Muscle layer of duodenum (tissue), 2 donors: Measurements from ENCODE around the gene HOXA2.

Source experiments
- H3K27ac ChIP-seq: one replicate; pipeline ENCODE4 v1.7.0; 2013; ENCODE audit warnings: mild to moderate bottlenecking, low read length
- H3K27me3 ChIP-seq: one replicate; pipeline ENCODE4 v1.7.0; 2013; ENCODE audit warnings: low read depth, mild to moderate bottlenecking, control low read depth, low read length
- H3K36me3 ChIP-seq, 2 donors: one replicate each; pipeline ENCODE4 v1.7.0; 2013; ENCODE audit warnings: low read length in 2 of 2, control low read depth in 1 of 2, mild to moderate bottlenecking in 1 of 2; ENCODE audit not compliant: insufficient read depth in 2 of 2, control insufficient read depth in 1 of 2
- H3K4me1 ChIP-seq, 2 donors: one replicate each; pipeline ENCODE4 v1.7.0; 2013; ENCODE audit warnings: low read length in 2 of 2, mild to moderate bottlenecking in 2 of 2, control low read depth in 1 of 2, moderate library complexity in 1 of 2; ENCODE audit not compliant: insufficient read depth in 2 of 2, control insufficient read depth in 1 of 2
- H3K4me3 ChIP-seq, 2 donors: one replicate each; pipeline ENCODE4 v1.7.0; 2013; ENCODE audit warnings: low read length in 2 of 2, low read depth in 1 of 2, mild to moderate bottlenecking in 1 of 2
- H3K9me3 ChIP-seq, 2 donors: one replicate each; pipeline ENCODE4 v1.7.0; 2013; ENCODE audit warnings: low read length in 2 of 2, control low read depth in 1 of 2, mild to moderate bottlenecking in 1 of 2; ENCODE audit not compliant: control insufficient read depth in 1 of 2
- donor health status: healthy.

HOXA2 gene

DNA sequence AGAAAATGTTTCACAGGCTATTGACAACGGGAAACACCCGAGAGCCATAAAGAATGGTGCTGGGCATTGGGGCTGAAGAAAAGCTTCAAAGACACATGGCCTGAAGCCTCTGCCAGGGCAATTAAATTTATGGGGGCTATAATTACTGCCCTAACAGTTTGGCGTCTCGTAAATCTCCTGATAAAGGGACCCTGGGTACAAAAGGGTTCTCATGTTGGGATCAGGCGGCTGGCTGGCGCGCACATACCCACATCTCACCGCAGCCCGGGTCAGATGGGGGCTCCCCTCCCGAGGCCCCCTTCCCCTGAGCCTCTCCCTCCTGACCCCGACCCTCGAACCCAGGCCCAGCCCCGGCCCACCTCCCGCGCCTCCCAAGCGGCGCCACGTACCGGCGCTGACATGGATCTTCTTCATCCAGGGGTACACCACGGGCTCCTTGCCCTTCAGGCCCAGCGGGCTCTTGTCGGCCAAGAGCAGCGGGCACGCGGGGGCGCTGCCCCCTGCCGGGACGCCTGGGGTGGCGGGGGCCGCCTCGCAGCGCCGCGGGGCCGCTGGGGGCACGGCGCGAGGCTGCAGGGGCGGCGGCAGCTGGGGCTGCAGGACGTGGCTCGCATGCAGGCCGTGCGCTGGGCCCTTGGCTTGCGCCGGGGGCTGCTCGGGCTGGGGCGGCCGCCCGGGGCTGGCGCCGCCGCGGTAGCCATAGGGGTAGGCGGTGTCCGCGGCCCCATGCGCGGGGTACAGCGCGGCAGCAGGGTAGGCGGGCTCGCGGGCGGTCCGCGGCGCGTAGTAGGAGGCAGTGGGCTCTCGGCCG lies 27.5 kb upstream of the HOXA2 start:
- Histone ChIP-seq H3K4me3 (peak overlapping the region; percentile 62 to 64), H3K27ac (peak overlapping the region; percentile 77), H3K27me3 (no peaks in the 10 kb centered on the region), H3K9me3 (no peaks in the 10 kb centered on the region), H3K4me1 (peaks cover 26 to 56% of the 10 kb centered on the region in 2 donors), H3K36me3 (no peaks in the 10 kb centered on the region)

DNA sequence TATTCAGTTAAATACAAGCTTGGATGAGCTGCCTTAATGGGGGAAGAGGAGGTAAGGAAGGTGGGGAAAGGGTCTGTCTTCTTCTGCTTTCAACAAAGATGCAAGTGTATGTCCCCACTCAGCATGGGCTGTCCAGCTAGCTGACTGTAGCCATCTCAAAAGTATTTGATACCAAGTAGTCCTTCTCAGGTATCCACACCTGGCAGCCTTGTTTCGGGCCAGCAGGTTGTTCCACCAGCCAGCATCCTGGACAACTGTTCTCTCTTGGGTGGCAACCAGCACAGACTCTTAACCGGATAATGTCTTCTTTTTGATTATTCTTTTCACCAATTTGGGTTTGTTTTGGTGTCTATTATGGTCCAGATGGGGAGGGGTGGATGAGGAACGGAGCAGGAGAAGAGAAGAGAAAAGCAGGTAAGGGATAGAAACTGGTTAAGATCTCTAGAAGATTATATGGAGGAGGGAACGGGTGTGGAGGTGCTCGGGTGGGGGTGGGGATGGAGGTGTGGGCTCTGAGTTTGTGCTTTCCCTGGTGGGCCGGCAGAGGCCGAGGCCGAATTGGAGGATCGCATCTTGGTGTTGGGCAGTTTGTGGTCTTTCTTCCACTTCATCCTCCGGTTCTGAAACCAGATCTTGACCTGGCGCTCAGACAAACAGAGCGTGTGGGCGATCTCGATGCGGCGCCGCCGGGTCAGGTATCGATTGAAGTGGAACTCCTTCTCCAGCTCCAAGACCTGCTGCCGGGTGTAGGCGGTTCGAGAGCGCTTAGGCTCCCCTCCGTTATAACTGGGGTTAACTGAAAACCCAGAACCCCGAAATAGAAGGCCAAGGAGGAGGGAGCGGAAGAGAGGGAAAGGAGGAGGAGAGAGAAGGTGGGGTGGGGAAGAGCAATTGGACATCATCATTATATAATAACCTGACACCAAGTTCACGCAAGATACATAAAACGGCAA lies 26.6 kb upstream of the HOXA2 start:
- Histone ChIP-seq H3K9me3 (no peaks in the 10 kb centered on the region), H3K27me3 (no peaks in the 10 kb centered on the region), H3K27ac (peak overlapping the region; percentile 77), H3K4me1 (peaks cover 27 to 47% of the 10 kb centered on the region in 2 donors), H3K36me3 (no peaks in the 10 kb centered on the region), H3K4me3 (peak overlapping the region; percentile 62 to 64)

DNA sequence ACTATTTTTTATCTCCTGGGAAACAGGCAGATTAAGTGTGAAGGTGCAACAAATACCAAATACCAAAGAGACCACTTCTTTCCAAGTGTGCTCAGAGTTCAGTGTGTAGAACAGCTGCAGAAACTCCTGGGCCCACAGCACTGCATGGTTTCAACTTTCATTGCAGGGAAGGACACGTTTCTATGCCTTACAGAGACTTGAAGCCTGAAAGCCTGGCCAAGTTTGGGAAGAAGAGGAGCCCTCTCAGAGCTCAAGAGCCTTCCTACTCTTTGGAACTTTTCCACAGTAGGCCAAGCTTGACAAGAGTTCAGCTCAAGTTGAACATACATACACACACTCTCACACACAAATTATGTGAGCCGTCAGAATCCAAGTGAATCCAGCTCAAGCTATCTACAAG lies 25.6 kb upstream of the HOXA2 start:
- peak overlapping the region; percentile 77 for H3K27ac ChIP-seq
- peak overlapping the region; percentile 8 to 12 for H3K4me3 ChIP-seq
- H3K9me3 ChIP-seq = no peaks in the 10 kb centered on the region
- H3K36me3 ChIP-seq = no peaks in the 10 kb centered on the region
- no peaks in the 10 kb centered on the region for H3K27me3 ChIP-seq
- peaks cover 22 to 40% of the 10 kb centered on the region in 2 donors for H3K4me1 ChIP-seq

DNA sequence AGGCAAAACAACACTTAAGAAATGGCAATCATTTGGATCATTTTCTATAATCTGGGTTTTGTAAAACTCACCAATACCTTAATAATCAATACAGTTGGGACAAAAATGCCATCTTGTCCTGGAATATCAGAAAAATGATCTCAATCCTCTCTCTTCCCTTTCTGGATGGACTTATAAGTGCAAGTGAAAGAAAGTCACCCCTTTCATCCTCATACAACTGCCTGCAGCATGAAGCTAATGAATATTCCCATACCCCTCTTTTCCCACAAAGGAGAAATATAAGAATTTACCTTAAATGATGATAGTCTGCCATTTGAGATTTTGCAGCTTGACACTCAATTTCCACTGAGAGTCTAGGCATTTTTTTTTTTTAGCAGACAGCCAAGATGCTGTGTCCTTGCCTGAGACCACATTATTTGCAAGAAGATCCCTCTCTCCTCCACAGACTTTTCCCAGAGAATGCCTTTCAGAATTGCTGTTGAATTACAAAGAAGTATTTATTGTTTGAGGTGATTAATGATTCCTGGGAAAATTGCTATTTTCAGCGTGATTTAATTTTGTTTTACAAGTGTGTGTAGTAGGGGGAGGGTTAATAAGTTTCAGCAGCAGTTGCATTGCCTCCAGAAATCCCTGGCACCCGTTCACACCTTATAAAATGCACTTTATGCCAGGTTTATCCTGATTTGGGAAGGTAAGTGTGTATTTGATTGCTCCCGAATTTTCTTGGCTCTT lies 24.3 kb upstream of the HOXA2 start:
- H3K9me3 ChIP-seq = no peaks in the 10 kb centered on the region
- H3K36me3 ChIP-seq = no peaks in the 10 kb centered on the region
- peaks cover 22 to 37% of the 10 kb centered on the region in 2 donors for H3K4me1 ChIP-seq
- peak overlapping the region; percentile 89 for H3K27ac ChIP-seq
- H3K4me3 ChIP-seq = peak overlapping the region; percentile 7 to 16
- H3K27me3 ChIP-seq = no peaks in the 10 kb centered on the region

DNA sequence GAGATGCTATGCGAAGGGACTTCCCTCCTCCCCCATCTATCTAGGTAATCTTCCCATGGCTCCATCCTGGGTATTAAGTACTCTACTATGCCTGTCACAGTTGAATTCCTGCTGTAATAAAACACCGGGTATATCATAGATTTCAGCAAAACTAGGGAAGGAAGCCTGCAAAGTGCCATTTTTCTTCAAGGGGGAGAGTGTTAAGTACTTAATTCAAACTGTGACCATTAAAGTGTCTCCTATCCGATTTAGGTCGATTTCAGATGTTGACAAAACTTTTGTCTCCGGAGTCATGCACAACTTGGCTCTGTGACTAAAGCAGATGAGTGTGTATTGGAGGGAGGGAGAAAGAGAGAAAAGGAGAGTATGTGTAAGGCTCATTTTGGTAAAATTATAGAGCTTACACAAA lies 23.5 kb upstream of the HOXA2 start:
- Histone ChIP-seq H3K27ac (peak overlapping the region; percentile 89), H3K27me3 (no peaks in the 10 kb centered on the region), H3K9me3 (no peaks in the 10 kb centered on the region), H3K4me1 (peaks cover 17 to 34% of the 10 kb centered on the region in 2 donors), H3K36me3 (no peaks in the 10 kb centered on the region), H3K4me3 (peak overlapping the region in 1 of 2 donors; percentile 17)

DNA sequence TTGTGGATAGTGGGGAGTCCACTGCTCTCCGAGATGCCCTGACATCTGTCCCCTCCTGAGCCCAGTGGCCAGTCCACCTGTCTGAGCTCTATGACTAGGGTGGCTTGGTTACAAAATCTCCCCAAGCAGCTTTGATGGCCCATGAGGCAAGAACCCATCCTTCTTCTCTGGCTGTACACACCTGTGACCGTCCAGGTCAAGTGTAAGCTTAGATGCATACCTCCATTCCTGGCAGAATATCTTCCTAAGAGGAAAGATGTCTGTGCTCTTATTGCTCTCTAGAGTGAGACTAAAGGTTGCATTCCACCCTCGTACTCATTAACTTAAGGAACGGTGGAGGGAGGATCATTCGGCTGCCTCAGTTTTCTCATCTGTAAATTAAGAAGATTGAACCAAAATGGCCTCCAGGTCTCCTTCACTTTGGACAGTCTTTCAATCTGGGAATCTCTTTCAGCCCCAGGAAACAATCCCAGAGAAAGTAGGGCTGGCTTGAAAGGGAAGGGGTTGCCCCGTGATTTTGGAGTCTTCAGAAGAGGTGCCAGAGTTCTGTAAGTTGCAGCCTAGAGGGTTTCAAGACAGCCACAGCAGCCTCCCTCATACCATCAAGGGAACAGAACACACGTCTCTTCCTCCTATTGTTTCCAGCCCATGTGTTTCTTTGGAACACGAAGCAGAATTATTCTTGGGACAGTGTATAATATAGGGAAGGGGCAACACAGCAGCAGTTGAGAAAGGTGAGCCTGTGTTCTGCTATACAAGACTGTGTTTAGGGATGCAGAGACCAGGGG lies 22.6 kb upstream of the HOXA2 start:
- Histone ChIP-seq H3K4me3 (peak overlapping the region in 1 of 2 donors; percentile 62), H3K36me3 (no peaks in the 10 kb centered on the region), H3K27me3 (no peaks in the 10 kb centered on the region), H3K27ac (peak overlapping the region; percentile 89), H3K9me3 (no peaks in the 10 kb centered on the region), H3K4me1 (peaks cover 17 to 41% of the 10 kb centered on the region in 2 donors)

DNA sequence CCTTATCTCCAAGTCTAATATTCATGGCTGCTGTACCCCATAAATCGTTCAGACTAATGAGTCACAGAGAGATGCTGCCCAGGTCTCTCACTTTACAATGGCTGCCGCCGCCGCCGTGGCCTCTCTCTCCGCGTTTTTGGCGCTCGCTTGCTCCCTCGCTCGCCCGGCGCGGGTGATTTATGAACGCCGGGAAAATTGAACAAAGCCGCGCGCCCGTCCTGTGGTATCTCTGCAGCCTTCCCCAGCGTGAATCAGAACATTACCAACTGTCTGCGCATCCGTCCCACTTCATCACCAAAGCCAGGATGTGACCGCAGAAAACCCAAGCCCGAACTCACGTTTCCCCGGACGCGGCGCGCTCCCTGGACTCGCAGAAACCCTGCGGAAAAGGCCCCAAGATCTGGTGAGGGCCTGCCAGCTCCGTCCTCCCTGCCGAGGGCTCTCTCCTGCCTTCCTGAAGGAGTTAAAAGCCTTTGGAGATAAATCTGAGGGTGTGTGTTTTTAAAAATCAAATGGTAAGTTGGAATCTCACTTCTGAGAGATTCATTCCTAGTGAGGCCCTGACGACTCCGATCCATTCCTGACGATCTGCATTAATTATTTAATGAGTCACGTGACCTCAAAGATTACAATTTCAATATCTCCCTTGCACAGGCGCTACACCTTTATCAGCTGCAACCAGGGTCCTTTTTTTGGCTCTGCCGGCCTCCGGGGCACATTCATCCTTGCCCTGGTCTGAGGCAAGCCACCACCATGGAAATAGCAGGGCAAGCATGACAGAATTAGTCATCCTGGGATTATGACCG lies 21.8 kb upstream of the HOXA2 start:
- H3K4me1 ChIP-seq = peaks cover 17 to 49% of the 10 kb centered on the region in 2 donors
- no peaks in the 10 kb centered on the region for H3K36me3 ChIP-seq
- H3K9me3 ChIP-seq = no peaks in the 10 kb centered on the region
- peak overlapping the region; percentile 89 for H3K27ac ChIP-seq
- peak overlapping the region; percentile 56 to 62 for H3K4me3 ChIP-seq
- no peaks in the 10 kb centered on the region for H3K27me3 ChIP-seq

DNA sequence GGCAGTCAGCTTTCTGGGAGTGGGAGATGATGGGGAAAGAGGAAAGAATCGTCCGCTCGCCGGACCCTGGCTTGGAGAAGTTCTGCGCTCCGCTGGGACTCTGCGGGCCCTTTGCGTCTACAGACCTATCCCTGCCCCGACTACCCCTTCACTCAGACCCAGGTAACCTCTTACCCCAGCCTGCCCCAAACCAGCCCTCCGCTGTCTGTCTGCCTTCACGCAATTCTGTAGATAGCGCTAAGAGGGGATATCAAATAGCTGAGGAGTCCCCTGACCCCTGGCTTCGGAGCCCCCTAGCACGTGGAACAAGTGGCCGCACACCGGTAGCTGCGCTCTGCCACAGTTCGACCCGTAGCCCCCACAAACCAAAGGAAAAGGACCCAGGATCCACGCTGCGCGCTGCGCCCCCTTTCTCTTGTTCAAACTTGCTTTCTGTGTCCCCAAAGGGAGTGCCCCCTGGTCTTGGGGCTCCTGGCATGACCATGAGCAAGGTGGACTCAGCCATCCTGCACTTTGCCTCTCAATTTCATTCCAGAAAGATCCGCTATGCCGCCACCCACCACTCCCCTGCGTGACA lies 21.1 kb upstream of the HOXA2 start:
- H3K4me3 ChIP-seq = peak overlapping the region; percentile 56 to 62
- H3K9me3 ChIP-seq = no peaks in the 10 kb centered on the region
- H3K27me3 ChIP-seq = no peaks in the 10 kb centered on the region
- H3K36me3 ChIP-seq = no peaks in the 10 kb centered on the region
- peaks cover 21 to 50% of the 10 kb centered on the region in 2 donors for H3K4me1 ChIP-seq
- peak overlapping the region; percentile 89 for H3K27ac ChIP-seq

DNA sequence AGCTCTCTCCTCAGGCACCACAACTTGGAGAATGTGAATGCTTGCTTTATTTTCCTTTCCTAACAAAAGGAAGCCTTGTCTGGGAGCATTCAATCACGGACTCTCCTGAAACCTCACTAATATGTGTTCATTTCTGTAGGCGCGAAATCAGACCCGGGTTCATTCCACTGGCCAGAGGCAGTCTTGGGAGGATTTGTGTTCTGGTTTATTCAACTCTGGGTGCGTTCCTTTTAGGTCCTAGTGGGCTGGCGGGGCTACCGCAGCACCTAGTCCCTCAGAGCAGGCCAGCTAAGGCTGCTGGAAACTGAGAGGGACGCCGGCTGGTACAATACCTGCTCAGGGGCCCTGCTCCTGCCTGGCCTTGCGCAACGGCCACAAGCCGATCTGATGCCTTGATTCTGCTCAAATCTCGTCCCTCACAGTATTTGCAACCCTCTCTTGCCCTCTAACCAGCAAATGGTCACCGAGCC lies 20.6 kb upstream of the HOXA2 start:
- no peaks in the 10 kb centered on the region for H3K9me3 ChIP-seq
- no peaks in the 10 kb centered on the region for H3K27me3 ChIP-seq
- peak overlapping the region; percentile 56 to 62 for H3K4me3 ChIP-seq
- H3K36me3 ChIP-seq = no peaks in the 10 kb centered on the region
- peaks cover 22 to 47% of the 10 kb centered on the region in 2 donors for H3K4me1 ChIP-seq
- H3K27ac ChIP-seq = peak overlapping the region; percentile 89
